OCI-M2 (cell line): ENCODE data around the gene SDR42E2.
"Not testable (repeated sequence)": the region's sequence is repeated elsewhere in the genome, so short reads cannot be mapped to it uniquely, and the experiment has no call there.

Source experiments
- DNase-seq: peaks from one replicate; lab custom pipeline; 2025; ENCODE audit not compliant: unreplicated experiment; lab: John Stamatoyannopoulos, UW

Gene SDR42E2

GRCh38 chr16:22161999-22162655, at the start of gene SDR42E2:
SDR42E2 (plus strand) TSS chr16:22162506; CDS start chr16:22165583, 3,077 bp downstream.
- DNase-seq, result no peak

DNA sequence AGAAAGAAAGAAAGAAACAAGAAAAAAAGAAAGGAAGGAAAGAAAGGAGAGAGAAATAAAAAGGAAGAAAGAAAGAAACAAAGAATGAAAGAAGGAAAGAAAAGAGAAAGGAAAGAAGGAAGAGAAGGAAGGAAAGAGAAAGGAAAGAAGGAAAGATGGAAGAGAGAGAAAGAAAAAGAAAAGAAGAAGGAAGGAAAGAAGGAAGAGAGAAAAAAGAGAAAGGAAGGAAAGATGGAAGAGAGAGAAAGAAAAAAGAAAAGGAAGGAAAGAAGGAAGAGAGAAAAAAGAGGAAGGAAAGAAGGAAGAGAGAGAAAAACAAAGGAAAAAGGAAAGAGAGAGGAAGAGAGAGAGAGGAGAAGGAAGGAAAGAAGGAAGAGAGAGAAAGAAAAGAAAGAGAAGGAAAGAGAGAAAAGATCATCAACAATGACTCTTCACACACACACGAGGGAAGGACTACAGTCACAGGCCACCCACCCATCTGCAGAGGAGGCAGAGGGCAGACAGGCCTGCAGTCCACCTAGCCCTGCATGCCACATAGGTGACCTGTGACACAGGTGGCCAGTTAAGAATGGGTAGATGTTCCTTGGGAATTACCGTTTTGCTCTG, 46.1 kb upstream of the SDR42E2 start:
- no peak for DNase-seq

- no peak for DNase-seq
Observed at GRCh38 chr16:22117609-22118008, 44.7 kb upstream of the SDR42E2 start.

DNA sequence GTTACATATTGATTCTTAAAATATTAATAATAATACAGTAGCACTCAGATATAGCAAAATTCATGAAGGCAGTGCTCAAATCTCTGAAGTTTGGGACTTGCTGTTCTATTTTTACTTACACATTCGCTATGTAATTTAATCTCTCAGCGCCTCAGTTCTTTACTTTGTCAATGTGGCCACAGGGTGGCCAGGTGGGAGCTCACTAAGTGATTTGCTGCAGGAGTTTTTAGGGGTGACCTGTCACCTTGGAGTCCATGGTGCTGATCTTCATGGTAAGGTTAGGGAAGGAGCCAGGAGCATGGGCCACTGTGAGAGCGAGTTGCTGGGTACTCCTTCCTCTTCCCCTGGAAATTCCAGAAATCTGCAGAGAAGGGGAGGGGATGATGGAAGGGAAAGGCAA, 41.9 kb upstream of the SDR42E2 start:
- DNase-seq, result no peak

DNA sequence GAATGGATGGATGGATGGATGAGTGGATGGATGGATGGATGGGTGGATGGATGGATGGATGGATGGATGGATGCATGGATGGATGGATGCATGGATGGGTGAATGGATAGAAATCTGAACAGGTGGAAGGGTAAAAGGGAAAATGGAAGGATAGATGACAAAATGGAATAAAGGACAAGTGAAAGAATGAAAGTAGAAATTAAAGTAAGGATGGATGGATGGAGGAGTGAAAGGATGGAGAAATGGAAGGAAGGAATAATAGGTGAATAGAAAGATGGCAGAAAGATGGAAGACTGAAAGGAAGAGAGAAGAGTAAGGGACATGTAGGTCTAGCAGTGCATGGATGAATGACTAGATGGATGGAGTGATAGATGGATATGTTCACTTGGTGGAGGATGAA, 40.1 kb upstream of the SDR42E2 start:
- no peak for DNase-seq

DNA sequence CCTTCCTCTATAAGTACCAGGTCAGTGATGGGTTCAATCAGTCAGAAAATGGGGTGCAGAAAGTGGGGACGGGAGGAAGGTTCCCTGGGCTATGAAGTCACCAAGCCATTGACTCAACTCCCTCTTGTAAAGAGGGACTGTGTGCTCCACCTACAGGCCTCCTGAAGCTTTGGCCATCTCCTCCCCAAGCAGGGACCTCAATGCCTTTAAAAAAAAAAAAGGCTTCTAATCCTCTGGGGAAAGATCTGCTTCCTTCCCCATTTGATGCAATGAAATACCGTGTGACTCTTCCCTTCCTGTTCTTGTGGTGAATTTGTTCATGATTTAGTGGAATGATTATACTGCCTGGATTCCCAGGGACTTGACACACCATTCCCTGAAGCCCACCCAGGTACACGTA, 39.2 kb upstream of the SDR42E2 start:
- DNase-seq, result no peak

GRCh38 chr16:22123759-22124490, 38.4 kb upstream of the SDR42E2 start:
- no peak for DNase-seq

GRCh38 chr16:22124583-22125284, 37.6 kb upstream of the SDR42E2 start:
- no peak for DNase-seq

DNA sequence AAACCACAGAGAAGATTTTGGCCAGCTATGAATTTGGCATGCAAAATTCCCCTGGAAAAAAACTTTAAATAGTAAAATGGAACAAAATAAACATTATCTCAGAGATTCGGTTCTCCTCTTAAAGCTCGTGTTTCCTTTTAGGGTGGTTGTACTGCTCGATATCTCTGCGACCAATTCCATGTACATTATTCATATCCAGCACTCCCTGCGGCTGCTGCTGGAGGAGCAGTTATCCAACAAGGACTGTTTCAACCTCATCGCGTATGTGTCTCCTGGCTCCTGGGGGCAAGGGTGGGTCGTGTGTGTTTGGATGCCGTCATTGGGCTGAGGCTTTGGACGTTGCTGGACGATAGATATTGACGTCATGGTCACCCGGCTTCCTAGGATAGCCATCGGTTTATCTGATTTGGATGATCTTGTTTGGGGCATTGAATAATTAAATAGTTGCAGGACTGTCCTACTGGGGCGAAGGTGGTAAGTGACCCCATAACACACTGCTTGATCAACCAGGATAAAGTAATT, 36.2 kb upstream of the SDR42E2 start:
- DNase-seq, result no peak

- DNase-seq, result not testable (repeated sequence)
Observed at GRCh38 chr16:22128537-22128936, 33.8 kb upstream of the SDR42E2 start.

GRCh38 chr16:22130528-22130927, 31.8 kb upstream of the SDR42E2 start:
- no peak for DNase-seq

DNA sequence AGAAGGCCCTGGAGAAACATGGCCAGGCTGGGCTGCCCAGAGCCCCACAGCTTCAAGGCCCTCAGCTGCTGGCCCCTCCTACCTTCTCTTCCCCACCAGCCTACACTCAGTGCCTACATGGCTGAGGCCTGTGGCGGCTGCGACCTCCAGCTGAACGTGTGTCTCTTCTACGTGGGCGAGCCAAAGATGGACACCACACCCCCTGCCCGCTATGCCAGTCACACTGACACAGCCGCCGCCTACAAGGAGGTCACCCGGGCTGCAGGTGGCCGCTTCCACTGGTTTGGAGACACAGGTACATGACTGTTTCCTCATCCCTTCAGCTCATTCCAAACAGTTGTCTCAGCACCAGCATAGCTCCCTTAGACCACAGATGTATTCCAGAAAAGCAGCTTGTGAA, 29.5 kb upstream of the SDR42E2 start:
- DNase-seq, result no peak

DNA sequence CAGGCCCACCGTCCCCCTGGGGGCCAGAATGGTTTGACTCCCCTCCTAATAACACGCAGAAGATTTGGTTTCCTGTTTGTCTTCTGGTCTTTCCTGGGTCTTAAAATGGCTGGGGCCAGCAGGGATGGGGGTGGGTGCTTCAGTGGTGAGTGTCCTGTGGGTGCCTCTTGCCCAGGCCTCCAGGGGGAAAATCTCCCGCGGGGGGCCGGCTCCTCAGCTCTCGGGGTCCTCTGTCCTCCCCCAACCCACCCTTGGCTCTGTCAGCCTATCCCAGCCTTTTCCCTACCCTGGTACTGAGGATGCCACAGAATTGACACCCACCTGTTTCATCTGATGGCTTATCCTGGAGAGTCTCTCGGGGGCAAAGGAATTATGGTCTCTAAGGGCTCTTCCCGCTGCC, 23.8 kb upstream of the SDR42E2 start:
- DNase-seq, result no peak

DNA sequence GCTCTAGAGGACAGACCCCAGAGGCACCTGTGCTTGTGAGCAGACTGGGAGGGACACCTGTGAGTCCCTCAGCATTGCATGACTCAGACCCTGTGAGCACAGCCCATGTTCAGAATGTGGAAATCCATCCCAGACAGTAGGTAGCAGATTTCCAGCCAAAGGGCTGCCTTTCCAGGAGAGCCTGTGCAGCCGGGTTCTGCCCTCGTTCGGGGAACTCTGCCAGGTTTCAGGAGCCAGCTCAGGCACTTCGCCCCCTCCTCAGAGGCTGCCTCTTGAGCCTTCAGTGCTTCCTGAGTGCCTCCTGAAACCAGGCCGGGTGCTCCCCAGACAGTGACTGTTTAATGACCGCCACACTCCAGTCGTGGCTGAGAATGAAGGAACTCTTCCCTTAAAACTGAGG, 23.3 kb upstream of the SDR42E2 start:
- no peak for DNase-seq

- no peak for DNase-seq
Observed at GRCh38 chr16:22139732-22140131, 22.6 kb upstream of the SDR42E2 start.

- no peak for DNase-seq
Observed at GRCh38 chr16:22141767-22142166, 20.5 kb upstream of the SDR42E2 start.

- no peak for DNase-seq
Observed at GRCh38 chr16:22144520-22144919, 17.8 kb upstream of the SDR42E2 start.

GRCh38 chr16:22147853-22148252, 14.5 kb upstream of the SDR42E2 start:
- no peak for DNase-seq

DNA sequence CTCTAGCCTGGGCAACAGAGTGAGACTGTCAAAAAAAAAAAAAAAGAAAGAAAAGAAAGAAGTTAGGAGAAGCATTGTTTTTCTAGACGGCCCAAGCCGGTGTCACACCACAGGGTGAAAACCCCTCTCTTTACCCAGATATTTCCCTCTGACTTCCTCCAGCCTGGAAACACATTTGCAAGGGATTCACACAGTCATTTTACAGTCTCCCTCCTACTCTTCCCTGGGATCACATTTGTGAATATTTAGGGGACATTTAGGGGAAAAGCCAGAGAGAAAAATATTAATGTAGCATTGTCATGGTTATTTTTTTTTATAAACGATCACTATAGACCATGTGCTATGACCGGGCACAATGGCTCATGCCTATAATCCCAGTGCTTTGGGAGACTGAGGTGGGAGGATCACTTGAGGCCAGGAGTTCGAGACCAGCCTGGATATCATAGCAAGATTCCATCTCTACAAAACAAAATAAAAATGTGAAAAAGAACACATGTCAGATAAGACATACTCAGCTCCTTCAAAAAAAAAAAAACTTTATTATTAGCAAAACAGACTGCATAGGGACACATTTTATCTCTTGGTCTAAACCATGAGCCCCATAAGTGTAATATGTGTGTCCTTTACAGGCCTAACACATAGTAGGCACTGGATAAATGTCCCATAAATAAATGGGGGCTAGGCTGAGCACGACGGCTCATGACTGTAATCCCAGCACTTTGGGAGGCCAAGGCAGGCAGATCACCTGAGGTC, 10.9 kb upstream of the SDR42E2 start:
- DNase-seq, result no peak

- DNase-seq, result no peak
Observed at GRCh38 chr16:22152316-22152715, 10.0 kb upstream of the SDR42E2 start.

- DNase-seq, result not testable (repeated sequence)
Observed at GRCh38 chr16:22153078-22153477, 9.2 kb upstream of the SDR42E2 start.
